IPS DF 6.9 (cell line): ENCODE measurements around the gene FAM174B.

Source experiments
- DNase-seq: peaks from one replicate; pipeline ENCODE4 v3.0.0-alpha.2; 2013; ENCODE audit warnings: low read depth, low spot score
- H3K27ac ChIP-seq: one replicate; pipeline ENCODE4 v1.5.1; 2013; ENCODE audit warnings: low read length, control low read depth
- H3K27me3 ChIP-seq: 2 replicates; pipeline ENCODE4 v1.6.1; 2013; ENCODE audit warnings: mild to moderate bottlenecking, low read length; ENCODE audit not compliant: control insufficient read depth, insufficient read depth
- H3K36me3 ChIP-seq: 2 replicates; pipeline ENCODE4 v1.6.1; 2013; ENCODE audit warnings: low read length; ENCODE audit not compliant: control insufficient read depth, insufficient read depth
- H3K4me1 ChIP-seq: 2 replicates; pipeline ENCODE4 v1.6.1; 2013; ENCODE audit warnings: low read length; ENCODE audit not compliant: control insufficient read depth, insufficient read depth
- H3K4me3 ChIP-seq: 2 replicates; pipeline ENCODE4 v1.5.1; 2013; ENCODE audit warnings: mild to moderate bottlenecking, low read length
- H3K9me3 ChIP-seq: 2 replicates; pipeline ENCODE4 v1.6.1; 2013; ENCODE audit warnings: low read length, inconsistent platforms; ENCODE audit not compliant: control insufficient read depth, insufficient read depth
- WGBS: extraction: QIAGEN DNeasy Blood & Tissue Kit; methylation state at CpG from one replicate; pipeline ENCODE4 v1.1.7; 2013; ENCODE audit warnings: mixed read lengths, missing lambda C conversion rate; ENCODE audit not compliant: insufficient read length, insufficient coverage; 5-methylcytosine and 5-hydroxymethylcytosine counted together

The FAM174B gene

DNA sequence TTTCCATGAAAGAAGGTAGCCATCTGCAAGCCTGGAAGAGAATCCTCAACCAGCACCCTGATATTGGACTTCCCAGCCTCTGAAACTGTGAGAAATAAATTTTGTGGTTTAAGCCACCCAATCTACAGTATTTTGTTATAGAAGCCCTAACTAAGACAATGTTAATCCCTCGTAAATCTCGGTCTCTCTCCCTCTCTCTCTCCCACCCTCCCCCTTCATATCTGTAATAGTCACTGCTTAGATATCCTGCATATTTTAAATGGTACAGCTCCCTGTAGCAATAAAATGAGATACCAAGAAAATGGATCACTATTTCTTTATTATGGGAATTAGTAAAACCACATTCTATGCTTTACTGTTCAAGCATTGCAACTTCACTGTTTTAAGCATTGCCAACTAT lies 21.0 kb upstream of the FAM174B start:
- Histone ChIP-seq H3K9me3 (no peaks in the 10 kb centered on the region), H3K4me3 (no peak overlapping the region), H3K27me3 (no peaks in the 10 kb centered on the region), H3K27ac (no peak overlapping the region), H3K36me3 (no peaks in the 10 kb centered on the region), H3K4me1 (no peaks in the 10 kb centered on the region)
- WGBS = no CpG with 5 or more reads among the region's 2 CpGs
- DNase-seq = no peak

DNA sequence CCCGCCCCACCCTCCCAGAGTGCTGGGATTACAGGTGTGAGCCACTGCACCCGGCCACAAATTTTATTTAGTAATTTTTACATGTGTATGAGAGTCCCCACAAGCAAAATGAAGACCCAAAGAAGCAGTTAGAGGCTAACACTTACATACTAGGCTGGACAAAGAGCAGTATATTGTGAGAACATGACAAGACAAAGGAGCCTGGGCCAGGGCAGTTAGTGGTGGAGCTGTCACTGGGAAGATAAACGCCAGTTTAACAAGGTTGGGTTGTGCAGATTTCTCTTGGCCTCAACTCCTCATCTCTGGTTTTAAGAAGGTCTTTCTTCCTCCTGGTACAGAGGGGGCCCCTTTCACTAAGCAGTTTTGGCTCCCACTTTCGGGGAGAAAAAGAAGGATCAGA lies 19.9 kb upstream of the FAM174B start:
- Histone ChIP-seq H3K4me3 (no peak overlapping the region), H3K36me3 (no peaks in the 10 kb centered on the region), H3K4me1 (no peaks in the 10 kb centered on the region), H3K9me3 (no peaks in the 10 kb centered on the region), H3K27me3 (no peaks in the 10 kb centered on the region), H3K27ac (no peak overlapping the region)
- WGBS = no CpG with 5 or more reads among the region's 4 CpGs
- DNase-seq = no peak

DNA sequence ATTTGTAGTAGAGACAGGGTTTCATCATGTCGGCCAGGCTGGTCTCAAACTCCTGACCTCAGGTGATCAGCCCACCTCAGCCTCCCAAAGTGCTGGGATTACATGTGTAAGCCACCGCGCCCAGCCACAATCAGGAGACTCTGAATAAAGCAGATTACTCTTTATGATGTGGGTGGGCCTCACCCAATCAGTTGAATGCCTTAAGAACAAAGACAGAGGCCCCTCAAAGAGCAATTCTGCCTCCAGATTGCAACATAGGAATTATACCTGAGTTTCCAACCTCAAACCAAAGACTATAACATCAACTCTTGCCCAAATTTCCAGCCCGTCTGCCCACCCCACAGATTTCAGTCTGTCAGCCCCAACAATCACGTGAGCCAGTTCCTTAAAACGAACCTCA lies 18.8 kb upstream of the FAM174B start:
- WGBS = no CpG with 5 or more reads among the region's 6 CpGs
- no peak for DNase-seq
- Histone ChIP-seq H3K27ac (no peak overlapping the region), H3K4me3 (no peak overlapping the region), H3K27me3 (no peaks in the 10 kb centered on the region), H3K9me3 (no peaks in the 10 kb centered on the region), H3K36me3 (no peaks in the 10 kb centered on the region), H3K4me1 (0 out of 2 replicates have a peak, but pooled peaks cover 1% of the 10 kb centered on the region)

DNA sequence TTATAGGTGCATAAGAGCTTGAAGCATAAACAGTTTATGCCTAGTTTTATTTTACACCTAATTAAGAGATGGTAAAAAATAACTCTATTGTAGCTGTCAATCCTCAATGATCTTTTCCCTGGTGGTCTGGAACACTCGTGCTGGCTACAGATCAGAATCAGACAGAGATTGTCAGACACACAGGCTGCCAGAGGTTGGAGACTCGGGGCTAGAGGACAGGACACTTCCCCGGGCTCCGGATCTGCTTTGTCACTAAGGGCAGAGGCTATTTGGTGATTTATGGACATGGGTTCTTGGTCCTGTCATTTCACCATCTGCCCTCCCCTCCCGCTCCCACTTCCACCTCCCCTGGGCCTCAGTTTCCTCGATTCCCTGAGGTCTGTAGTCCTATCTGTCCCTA lies 16.5 kb upstream of the FAM174B start:
- no CpG with 5 or more reads among the region's 6 CpGs for WGBS
- no peaks in the 10 kb centered on the region for H3K36me3 ChIP-seq
- H3K4me1 ChIP-seq = peaks cover 3% of the 10 kb centered on the region
- no peak for DNase-seq
- H3K4me3 ChIP-seq = no peak overlapping the region
- H3K27ac ChIP-seq = no peak overlapping the region
- H3K9me3 ChIP-seq = no peaks in the 10 kb centered on the region
- no peaks in the 10 kb centered on the region for H3K27me3 ChIP-seq

DNA sequence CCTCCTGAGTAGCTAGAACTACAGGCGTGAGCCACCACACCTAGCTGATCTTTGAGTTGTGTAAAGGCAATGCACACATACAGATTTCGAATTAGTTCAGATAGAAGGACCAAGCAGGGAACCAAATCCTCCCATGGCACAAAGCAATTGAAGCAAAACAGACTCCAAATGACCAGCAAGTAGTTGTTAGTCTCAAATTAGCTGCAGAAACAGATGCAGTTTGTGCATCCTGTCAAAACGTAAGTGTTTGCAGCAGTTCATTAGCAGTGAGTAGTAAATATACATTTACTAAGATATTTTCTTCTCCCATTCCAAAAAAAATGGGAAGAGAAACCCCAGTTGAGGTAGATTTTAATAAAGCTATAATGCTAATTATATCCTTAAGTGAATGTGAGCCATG lies 15.8 kb upstream of the FAM174B start:
- Histone ChIP-seq H3K4me3 (no peak overlapping the region), H3K27me3 (no peaks in the 10 kb centered on the region), H3K36me3 (no peaks in the 10 kb centered on the region), H3K27ac (no peak overlapping the region), H3K4me1 (peaks cover 3% of the 10 kb centered on the region), H3K9me3 (no peaks in the 10 kb centered on the region)
- no CpG with 5 or more reads among the region's 3 CpGs for WGBS
- DNase-seq = no peak

DNA sequence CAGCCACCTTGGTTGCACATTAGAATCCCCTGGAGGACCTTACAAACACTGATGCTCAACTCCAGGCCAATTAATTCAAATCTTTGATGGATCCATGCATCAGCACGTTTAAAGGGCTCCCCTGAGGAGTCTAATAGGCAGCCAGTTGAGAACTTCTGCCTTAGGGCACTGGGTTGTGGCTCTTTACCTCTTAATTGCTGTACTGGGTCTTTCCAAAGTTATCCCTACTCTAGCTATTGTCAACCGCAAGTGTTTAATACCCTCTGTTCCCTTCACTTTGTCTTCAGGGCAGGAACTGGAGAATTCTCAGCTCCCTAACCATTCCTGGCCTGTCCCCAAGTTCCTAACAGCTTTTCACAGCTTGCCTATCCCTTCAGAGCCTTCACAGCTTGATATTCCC lies 15.0 kb upstream of the FAM174B start:
- H3K36me3 ChIP-seq = no peaks in the 10 kb centered on the region
- WGBS = no CpG with 5 or more reads among the region's 2 CpGs

DNA sequence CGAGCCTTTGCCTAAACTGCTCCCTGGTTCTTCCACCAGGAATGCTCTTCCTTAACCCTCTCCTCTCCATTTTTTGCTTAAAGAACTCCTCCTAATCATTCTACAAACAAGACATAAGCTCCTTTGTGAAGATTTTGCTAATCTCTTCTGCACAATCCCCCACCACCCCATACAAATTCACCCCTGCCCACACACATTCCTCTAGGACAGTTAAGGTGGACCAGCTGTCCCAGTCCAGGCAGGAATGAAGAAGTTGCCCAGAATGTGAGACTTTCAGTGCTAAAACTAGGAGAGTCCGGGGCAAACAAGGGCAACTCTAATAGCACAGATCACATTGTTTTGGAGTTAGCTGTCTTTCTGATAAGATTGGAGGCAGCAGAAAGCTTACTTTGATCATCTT lies 13.9 kb upstream of the FAM174B start:
- no peaks in the 10 kb centered on the region for H3K36me3 ChIP-seq
- no peak for DNase-seq
- no peaks in the 10 kb centered on the region for H3K27me3 ChIP-seq
- H3K9me3 ChIP-seq = no peaks in the 10 kb centered on the region
- peaks cover 3% of the 10 kb centered on the region for H3K4me1 ChIP-seq
- H3K4me3 ChIP-seq = no peak overlapping the region
- 100% methylated on average over 1 of the region's 2 CpGs for WGBS
- H3K27ac ChIP-seq = no peak overlapping the region

More for the DNA sequence above, 15.0 kb upstream of the FAM174B start:
- Histone ChIP-seq H3K27ac (no peak overlapping the region), H3K4me3 (no peak overlapping the region), H3K27me3 (no peaks in the 10 kb centered on the region), H3K4me1 (peaks cover 3% of the 10 kb centered on the region), H3K9me3 (no peaks in the 10 kb centered on the region)
- no peak for DNase-seq

DNA sequence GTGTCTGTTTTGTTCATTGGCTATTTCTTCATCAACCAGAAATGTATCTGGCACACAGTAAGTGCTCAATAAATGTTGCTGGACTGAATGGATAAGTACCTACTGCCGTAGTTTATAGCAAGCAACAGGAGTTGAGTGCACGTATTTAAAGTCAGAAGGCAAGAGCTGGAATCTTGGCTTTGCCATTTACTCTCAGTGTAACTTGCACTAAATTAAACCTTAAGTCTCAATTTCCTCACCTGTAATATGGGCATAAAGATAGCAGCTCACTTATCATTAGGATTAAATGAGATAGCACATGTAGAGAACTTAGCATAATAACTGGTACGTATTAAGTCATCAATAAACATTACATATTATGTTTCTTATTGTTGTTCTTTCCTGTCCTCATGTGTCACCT lies 13.0 kb upstream of the FAM174B start:
- DNase-seq = no peak
- WGBS = no CpG with 5 or more reads among the region's 3 CpGs
- no peaks in the 10 kb centered on the region for H3K36me3 ChIP-seq
- H3K27ac ChIP-seq = no peak overlapping the region
- peaks cover 4% of the 10 kb centered on the region for H3K4me1 ChIP-seq
- no peaks in the 10 kb centered on the region for H3K9me3 ChIP-seq
- H3K27me3 ChIP-seq = no peaks in the 10 kb centered on the region
- no peak overlapping the region for H3K4me3 ChIP-seq

DNA sequence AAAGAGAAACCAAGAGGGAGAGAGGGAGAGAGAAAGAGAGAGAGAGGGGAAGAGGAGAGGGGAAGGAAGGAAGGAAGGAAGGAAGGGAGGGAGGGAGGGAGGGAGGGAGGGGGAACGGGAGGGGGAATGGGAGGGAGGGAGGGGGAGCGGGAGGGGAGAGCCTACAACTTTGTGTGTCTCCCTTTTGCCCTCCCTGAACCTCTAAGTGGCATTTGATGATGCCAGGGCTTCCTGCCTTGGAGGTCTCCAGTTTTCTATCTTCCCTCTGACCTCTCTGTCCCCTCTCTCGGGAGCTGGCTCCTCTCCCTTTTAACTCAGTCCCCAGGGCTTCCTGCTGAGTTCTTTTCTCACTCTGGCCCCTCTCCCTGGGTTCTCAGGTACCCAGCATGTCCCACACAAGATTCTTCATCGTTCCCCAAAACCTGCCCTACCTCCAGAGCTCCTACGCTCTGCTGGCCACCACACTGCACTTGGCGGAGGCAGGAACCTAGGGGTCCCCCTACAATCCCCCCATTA lies 12.5 kb upstream of the FAM174B start:
- Histone ChIP-seq H3K36me3 (no peaks in the 10 kb centered on the region), H3K27me3 (no peaks in the 10 kb centered on the region), H3K4me3 (no peak overlapping the region), H3K9me3 (no peaks in the 10 kb centered on the region), H3K4me1 (peaks cover 4% of the 10 kb centered on the region), H3K27ac (no peak overlapping the region)
- WGBS = no CpG with 5 or more reads among the region's 6 CpGs
- no peak for DNase-seq

DNA sequence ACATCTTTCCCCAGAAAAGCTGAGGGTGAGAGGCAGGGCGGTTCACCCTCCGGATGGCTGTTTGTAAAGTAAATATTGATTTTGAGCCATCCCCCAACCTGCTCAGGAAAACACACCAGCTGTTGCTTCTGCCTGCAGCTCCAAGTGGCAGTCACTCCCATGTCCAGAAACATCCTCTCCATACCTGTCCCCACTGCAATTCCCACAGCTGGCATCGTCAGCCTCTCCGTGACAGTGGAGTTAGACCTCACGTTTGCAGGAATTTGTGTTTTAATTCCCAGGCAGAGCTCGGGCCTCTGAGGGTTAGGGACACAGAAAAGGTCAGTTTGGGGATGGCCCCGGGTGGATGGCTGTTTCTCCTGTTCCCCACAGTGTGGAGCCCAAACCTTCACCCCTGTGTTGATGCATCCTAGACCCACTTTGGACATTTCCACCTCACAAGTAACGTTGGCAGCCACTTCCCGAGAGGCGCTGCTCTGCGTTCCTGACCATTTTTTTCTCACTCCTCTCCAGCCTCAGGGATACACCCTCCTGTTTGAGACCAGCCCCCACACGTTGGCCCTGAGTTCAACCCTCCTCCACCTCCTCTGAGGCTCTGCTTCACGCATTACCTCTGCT lies 11.8 kb upstream of the FAM174B start:
- Histone ChIP-seq H3K9me3 (no peaks in the 10 kb centered on the region), H3K27me3 (no peaks in the 10 kb centered on the region), H3K36me3 (no peaks in the 10 kb centered on the region), H3K27ac (no peak overlapping the region), H3K4me1 (peaks cover 4% of the 10 kb centered on the region), H3K4me3 (no peak overlapping the region)
- DNase-seq = no peak
- no CpG with 5 or more reads among the region's 13 CpGs for WGBS

DNA sequence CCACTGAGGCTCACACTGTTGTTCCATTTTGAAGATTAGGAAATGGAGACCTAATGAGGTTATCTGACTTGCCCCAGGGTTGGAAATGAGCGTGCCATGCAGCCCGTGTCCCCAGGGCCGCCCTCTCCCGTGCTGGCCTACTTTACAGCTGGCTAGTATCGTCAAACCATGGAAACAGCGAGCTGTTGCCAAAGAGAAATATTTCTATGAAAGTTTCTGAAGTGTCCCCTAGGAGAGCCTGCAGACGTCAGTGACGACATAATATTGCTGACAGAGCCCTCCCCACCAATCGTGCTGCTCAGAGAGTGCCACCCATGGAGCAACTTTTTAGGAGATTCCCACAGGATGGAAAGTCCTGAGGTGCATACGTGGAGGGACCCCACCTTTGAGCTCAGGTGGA lies 11.2 kb upstream of the FAM174B start:
- H3K4me1 ChIP-seq = peaks cover 4% of the 10 kb centered on the region
- no peak for DNase-seq
- H3K27me3 ChIP-seq = no peaks in the 10 kb centered on the region
- H3K9me3 ChIP-seq = no peaks in the 10 kb centered on the region
- H3K4me3 ChIP-seq = no peak overlapping the region
- H3K36me3 ChIP-seq = no peaks in the 10 kb centered on the region
- H3K27ac ChIP-seq = no peak overlapping the region
- no CpG with 5 or more reads among the region's 10 CpGs for WGBS
